ENCODE data around the gene ACACB.

GRCh38 chr12:109093022-109093918 lies 23.1 kb upstream of the ACACB start, which contains the start of gene ALKBH2:
- TF ChIP-seq, protein P1, sequence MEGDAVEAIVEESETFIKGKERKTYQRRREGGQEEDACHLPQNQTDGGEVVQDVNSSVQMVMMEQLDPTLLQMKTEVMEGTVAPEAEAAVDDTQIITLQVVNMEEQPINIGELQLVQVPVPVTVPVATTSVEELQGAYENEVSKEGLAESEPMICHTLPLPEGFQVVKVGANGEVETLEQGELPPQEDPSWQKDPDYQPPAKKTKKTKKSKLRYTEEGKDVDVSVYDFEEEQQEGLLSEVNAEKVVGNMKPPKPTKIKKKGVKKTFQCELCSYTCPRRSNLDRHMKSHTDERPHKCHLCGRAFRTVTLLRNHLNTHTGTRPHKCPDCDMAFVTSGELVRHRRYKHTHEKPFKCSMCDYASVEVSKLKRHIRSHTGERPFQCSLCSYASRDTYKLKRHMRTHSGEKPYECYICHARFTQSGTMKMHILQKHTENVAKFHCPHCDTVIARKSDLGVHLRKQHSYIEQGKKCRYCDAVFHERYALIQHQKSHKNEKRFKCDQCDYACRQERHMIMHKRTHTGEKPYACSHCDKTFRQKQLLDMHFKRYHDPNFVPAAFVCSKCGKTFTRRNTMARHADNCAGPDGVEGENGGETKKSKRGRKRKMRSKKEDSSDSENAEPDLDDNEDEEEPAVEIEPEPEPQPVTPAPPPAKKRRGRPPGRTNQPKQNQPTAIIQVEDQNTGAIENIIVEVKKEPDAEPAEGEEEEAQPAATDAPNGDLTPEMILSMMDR (IDR thresholded peaks at IDR 0.05), result peak; percentile 95
- TF ChIP-seq MAZ (IDR thresholded peaks at IDR 0.05; ENCODE audit: borderline replicate concordance, low read depth, low read length) (peak; percentile 91; the same call in 1 of the 2 replicates), PHF8 (IDR thresholded peaks at IDR 0.05; ENCODE audit: borderline replicate concordance, low read depth) (peak; percentile 64), CHD2 (IDR thresholded peaks at IDR 0.05; ENCODE audit: low read length, partially characterized antibody) (peak; percentile 91)
- TF ChIP-seq, protein P2, sequence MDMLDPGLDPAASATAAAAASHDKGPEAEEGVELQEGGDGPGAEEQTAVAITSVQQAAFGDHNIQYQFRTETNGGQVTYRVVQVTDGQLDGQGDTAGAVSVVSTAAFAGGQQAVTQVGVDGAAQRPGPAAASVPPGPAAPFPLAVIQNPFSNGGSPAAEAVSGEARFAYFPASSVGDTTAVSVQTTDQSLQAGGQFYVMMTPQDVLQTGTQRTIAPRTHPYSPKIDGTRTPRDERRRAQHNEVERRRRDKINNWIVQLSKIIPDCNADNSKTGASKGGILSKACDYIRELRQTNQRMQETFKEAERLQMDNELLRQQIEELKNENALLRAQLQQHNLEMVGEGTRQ (IDR thresholded peaks at IDR 0.05), result peak; percentile 67; the same call in 1 of the 2 replicates
